GM21619 (cell line): Measurements from ENCODE around the gene CASKIN2.
"Not testable (repeated sequence)": the region's sequence is repeated elsewhere in the genome, so short reads cannot be mapped to it uniquely, and the experiment has no call there.

Source experiments
- ATAC-seq: cut with Tn5 transposase; IDR thresholded peaks from one replicate; pipeline ENCODE4 v1.9.1; 2021; ENCODE audit not compliant: unreplicated experiment

CASKIN2 gene

DNA sequence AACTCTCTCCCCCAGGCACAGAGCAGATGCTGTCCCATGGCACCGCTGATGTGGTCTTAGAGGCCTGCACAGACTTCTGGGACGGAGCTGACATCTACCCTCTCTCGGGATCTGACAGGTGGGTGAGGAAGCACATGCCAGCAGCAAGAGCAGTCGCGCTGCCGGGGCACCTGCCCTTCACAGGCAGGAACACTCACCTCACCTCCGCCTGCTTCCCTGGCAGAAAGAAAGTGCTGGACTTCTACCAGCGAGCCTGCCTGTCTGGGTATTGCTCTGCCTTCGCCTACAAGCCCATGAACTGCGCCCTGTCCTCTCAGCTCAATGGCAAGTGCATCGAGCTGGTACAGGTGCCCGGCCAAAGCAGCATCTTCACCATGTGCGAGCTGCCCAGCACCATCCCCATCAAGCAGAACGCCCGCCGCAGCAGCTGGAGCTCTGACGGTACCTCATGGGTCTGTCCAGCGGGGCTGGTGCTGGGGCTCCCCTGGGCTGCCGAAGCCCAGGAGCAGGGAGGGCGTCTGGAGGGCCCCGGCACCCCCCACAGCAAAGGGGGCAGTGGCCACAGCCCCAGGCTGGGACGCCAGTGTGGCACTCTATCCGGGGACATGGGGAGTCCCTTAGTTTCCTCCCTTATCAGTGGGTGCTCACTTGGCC lies 21.7 kb downstream of the CASKIN2 start:
- no peak for ATAC-seq

DNA sequence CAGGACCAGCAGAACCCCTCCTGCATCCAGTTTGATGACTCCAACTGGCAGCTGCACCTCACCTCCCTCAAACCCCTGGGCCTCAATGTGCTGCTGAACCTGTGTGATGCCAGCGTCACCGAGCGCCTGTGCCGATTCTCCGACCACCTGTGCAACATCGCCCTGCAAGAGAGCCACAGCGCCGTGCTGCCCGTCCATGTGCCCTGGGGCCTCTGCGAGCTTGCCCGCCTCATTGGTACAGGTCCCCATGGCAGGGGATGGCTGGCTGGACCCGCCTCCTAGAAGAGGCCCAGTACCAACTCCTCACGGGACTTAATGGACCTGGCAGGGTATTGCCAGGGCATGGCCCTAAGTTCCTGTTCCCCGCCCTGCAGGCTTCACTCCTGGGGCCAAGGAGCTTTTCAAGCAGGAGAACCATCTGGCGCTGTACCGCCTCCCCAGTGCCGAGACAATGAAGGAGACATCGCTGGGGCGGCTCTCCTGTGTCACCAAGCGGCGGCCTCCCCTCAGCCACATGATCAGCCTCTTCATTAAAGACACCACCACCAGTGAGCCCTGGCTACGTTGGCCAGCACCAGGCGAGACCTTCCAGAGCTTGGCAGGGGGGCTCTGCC lies 22.7 kb downstream of the CASKIN2 start:
- no peak for ATAC-seq

DNA sequence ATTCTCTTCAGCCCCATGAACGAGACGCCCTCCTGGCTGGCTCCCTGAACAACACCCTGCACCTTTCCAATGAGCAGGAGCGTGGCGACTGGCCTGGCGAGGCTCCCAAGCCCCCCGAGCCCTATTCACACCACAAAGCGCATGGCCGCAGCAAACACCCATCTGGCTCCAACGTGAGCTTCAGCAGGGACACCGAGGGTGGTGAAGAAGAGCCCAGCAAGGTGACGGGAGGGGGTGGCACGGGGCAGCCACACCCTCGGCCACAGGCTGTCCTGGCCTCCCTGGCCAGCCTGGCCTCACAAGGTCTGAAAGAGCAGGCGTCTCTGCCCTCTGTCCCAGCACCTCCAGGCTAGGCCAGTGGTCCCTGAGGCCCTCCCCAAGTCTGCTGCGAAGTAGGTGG lies 23.7 kb downstream of the CASKIN2 start:
- no peak for ATAC-seq

DNA sequence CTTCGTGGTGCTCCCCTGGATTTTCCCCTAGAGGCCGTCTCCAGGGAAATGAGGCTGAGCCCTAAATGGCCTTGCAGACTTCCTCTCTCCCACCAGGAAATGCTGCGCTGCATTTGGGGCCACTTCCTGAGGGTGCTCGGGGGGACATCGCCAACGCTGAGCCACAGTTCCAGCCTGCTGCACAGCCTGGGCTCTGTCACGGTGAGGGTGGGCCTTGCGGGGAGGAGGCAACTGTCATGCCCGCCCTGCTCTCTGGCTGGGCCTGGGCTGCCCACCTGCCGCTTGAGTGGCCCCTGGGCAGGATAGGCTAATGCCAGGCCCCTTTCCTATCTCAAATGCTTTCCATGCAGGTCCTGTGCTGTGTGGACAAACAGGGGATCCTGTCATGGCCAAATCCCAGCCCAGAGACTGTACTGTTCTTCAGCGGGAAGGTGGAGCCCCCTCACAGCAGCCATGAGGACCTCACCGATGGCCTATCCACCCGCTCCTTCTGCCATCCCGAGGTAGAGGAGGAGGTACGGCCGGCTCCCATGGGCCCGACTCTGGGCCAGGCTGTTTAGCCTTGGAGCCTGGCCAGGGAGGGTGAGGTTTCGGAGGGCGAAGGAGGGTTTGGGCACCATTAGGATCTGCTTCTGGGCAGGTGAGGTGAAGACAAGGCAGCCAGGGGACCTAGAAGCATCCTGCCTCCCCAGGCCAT lies 24.2 kb downstream of the CASKIN2 start:
- ATAC-seq: no peak

DNA sequence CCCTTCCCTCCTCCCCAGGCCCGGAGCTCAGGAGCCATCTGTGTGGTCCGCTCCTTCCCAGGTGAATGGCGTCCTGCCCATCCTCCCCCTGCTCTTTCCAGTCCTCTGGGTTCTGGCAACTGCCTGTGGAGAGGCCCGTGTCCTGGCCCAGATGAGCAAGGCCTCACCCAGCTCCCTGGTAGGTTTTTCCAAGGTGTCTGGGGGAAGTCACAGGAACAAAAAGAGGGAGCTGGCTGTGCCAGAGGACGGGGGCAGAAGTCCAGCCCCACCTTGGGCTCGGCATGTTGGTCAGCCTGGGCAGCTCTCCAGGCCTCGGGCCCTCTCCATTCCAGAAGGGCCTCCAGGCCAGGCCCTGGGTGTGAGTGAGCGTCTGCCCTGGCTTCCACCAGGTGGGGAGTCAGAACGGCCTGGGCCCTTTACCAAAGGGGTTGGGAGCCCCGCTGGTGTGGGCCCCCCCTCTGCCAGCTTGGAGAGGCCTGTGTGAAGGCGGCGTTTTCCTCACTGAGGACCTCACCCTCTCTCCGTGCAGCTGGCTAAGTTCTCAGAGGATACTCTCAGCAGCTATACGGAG lies 25.1 kb downstream of the CASKIN2 start:
- no peak for ATAC-seq

DNA sequence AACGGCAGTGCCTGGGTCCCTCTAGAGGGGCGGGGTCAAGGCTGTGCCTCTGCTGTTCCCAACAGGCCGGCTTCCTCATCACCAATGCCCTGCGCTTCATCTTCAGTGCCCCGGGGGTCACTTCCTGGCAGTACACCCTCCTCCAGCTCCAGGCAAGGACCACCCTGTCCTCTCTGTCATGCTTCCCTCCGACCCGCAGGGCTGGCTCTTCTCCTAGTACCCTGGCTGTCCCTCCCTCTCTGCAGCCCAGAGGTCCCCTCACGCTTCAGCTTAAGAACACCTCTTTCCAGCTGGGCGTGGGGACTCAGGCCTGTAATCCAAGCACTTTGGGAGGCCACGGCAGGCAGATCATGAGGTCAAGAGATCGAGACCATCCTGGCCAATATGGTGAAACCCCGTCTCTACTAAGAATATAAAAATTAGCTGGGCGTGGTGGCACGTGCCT lies 25.8 kb downstream of the CASKIN2 start:
- ATAC-seq: no peak

DNA sequence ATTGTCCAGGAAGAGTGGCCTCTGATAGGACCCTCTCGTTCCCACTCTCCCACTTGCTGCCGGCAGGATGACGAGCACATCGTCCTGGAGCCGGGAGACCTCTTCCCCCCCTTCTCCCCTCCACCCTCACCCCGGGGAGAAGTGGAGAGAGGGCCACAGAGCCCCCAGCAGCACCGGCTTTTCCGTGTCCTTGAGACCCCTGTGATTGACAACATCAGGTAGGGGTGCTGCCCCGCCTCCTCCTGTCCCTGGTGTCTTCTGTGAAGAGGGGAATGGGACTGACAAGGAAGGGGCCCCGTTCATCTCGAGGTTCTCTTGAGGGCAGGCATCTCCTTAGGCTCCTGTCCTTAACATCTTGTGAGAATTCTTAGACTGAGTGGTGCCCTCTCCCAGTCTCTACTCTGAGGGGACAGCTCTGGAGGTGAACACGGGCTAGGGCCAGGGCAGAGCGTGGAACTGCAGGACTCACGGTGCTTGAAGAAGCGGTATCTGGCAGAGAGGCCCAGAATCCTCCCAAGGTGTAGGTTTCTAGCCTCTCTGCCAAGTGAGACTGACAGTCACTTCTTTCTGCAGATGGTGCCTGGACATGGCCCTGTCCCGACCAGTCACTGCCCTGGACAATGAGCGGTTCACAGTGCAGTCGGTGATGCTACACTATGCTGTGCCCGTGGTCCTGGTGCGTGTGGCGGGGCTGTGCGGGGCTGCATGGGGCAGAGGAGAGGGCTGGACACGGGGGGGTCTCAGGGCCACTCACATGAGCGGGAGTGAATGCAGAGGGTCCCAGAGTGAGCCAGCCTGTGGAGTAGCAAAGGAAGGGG lies 26.4 kb downstream of the CASKIN2 start:
- ATAC-seq: no peak

DNA sequence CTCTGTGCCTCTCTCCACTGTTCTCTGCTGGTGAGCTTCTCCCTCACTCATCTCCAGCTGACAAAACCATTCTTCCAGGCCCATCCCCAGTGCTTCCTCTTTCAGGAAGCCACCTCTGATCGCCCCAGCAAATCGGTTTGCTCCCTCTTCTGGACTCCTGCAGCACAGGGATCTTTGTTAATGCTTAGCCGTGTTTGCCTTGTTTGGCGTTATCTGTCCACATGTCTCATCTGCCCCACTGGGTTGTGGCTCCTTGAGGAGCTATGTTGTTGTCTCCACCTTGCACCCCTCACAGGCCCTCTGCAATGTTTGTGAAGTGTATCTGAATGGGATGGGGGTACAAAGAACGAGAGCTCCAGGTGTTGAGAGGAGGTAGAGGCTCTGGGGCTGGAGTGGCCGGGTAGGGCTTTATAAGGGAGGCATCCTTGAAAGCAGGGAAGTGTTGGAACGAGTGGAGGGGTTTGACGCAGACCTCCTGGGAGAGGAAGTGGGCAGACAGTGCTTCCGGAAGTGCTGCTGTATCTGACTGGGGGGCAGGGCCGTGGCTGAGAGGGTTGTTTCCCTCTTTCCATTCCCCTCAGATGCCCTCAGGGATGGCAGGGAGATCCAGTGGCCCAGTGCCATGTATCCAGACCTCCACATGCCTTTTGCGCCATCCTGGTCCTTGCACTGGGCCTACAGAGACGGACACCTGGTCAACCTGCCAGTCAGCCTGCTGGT lies 27.8 kb downstream of the CASKIN2 start:
- ATAC-seq: no peak

DNA sequence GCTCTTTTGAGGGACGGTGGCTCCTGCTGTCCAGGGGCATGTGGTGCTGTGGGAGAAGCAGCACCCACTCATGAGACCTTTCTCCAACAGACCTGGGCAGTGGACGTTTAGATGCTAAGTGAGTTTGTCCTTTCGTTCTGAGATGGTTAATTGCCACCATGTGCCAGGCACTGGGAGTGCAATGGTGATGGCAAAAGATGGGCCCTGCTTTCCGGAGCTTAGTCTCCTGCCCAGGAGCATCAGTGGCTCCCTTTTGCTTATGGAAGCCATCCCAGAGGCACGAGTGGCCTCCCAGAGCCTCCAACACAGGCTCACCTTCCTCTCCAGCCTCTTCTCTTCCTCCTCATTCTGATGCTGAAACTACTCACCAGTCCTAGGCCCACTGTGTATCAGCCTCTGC lies 28.4 kb downstream of the CASKIN2 start:
- ATAC-seq: no peak

DNA sequence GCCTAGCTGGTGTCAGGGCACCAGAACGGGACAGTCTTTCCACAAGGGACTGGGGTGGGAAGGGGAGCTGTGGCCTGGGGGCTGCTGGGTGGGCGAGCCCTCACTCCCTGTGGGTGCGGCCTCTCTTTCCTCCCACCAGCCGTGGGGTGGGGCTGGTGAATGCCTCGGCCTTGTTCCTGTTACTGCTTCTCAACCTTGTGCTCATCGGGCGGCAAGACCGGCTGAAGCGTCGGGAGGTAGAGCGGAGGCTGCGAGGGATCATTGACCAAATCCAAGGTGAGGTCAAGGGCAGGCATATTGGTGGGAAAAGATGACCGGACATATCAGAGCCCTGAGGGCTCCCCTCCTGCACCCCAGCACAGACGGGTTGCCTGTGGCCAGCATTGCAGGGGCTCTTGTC lies 29.2 kb downstream of the CASKIN2 start:
- no peak for ATAC-seq

DNA sequence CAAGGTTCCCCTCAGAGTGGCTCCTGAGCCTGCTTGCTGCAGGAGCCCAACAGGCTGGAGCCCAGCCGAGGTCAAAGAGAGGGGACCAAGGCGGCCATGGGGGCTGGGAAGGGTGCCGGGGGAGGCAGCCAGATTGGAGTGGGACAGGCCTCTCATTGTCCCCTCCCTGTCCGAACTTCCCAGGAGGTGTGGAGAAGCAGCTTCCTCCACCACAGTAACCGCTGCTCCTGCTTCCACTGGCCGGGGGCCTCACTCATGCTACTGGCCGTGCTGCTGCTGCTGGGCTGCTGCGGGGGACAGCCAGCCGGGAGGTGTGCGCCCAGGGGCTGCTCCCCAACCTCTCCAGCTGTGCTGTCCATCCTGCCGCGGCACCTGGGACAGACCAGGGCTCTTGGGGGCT lies 29.6 kb downstream of the CASKIN2 start:
- no peak for ATAC-seq

DNA sequence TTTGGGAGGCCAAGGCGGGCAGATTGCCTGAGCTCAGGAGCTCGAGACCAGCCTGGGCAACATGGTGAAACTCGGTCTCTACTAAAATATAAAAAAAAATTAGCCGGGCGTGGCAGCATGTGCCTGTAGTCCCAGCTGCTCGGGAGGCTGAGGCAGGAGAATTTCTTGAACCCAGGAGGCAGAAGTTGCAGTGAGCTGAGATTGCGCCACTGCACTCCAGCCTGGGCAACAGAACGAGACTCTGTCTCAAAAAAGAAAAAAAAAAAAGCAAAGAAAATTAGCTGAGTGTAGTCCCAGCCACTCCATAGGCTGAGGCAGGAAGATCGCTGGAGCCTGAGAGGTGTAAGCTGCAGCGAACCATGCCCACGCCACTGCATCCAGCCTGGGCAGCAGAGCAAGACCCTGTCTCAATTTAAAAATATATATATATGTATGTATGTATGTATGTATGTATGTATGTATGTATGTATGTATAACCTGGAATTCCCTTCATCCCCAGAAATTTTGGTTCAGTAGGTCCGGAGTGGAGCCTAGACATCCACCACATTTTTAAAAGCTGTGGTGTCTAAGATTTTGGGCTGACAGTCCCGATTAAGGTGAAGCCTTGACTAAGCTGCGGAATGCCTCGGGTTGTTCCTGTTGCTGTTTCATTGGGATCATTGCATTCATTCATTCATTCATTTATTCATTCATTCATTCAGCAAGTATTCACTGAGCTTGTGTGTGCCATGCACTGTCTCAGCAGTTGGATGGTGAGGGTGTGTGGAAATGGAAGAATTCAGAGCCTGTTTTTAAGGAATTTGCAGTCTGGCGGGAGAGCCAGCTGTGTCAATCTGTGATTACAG lies 33.0 kb downstream of the CASKIN2 start:
- ATAC-seq: no peak

DNA sequence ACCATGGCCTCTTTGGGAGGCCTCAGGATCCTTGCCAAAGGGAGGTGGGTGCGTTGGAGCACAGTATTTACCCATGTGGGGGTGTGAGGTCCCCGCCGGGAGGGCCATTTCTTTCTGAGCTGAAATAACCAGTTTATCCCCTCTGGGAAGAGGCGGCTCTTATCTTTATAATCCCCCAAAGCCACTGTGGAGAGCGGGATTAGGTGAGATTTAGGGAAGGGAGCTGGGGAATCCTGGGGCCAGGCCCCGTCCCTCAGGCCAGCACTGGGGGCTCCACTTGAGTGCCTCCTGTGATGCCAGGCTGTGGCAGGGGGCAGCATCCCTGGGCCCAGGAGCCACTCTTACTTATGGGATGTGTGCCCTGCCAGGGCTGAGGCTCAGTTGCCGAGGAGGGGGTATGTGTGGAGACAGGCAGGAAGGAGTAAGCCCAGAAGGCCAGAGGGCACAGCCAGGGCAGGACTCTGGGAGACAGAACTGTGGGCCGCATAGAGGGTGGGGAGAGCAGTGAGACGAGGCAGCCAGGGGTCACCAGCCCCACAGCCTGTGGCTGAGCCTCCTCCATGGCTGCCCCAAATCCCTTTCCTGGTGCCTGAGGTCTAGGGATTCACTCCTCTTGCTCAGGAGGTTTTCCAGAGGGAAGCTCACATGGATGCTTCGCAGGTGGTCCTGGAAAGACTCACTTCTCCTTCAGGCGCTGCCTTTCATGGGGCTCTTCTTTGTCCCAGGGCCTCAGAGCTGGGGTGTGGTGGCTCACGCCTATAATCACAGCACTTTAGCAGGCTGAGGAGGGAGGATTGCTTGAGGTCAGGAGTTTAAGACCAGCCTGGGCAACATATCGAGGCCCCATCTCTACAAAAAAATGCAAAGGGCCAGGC lies 33.9 kb downstream of the CASKIN2 start:
- no peak for ATAC-seq

DNA sequence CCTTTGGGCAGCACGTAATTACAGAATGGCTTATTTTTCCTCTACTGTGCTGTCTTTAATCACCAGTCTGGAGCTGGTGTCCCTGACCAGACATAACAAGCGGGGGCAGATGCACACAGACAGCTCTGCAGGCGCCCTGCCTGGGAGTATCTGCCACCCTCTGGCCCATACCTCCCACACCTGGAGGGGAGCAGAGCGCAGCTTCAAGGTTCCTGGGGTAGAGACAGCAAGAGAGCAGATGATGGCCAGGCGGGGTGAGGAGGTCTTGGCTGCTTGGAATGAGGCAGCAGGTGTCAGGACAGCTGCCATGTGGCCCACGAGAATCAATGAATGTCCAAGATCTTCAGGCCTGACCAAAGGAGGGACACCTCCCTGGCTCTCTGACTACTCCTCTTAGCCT lies 35.1 kb downstream of the CASKIN2 start:
- no peak for ATAC-seq

DNA sequence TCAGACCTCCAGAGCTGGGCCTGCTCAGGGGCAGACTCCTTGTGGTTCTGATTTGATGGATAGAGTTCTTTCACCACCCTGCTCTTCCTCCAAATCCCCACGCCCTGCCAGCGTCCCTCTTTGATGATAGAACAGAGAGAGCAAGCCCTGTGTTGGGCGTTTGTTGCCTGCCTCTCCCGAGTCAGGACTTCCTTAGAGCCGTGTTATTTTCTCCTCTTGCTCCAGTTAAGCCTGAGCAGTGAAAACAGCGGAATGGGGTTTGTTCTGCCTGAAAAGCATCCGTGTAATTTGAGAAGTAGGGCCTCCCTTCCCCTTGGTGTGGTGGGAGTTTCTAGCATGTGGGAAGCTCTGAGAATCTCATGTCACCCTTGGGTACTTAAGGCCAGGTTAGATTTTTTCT lies 36.8 kb downstream of the CASKIN2 start:
- no peak for ATAC-seq

DNA sequence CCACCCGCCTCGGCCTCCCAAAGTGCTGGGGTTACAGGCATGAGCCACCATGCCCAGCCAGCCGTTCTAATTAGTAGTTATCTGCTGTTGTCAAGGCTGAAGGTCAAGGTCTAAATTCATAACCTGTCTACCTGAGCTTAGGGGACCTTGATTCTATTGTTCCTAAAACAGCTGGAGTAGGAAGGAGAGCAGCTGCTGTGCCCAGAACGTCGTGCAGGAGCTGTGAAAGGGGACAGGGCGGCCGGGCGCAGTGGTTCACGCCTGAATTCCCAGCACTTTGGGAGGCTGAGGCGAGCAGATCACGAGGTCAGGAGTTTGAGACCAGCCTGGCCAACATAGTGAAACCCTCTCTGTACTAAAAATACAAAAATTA lies 37.9 kb downstream of the CASKIN2 start:
- ATAC-seq: not testable (repeated sequence)

DNA sequence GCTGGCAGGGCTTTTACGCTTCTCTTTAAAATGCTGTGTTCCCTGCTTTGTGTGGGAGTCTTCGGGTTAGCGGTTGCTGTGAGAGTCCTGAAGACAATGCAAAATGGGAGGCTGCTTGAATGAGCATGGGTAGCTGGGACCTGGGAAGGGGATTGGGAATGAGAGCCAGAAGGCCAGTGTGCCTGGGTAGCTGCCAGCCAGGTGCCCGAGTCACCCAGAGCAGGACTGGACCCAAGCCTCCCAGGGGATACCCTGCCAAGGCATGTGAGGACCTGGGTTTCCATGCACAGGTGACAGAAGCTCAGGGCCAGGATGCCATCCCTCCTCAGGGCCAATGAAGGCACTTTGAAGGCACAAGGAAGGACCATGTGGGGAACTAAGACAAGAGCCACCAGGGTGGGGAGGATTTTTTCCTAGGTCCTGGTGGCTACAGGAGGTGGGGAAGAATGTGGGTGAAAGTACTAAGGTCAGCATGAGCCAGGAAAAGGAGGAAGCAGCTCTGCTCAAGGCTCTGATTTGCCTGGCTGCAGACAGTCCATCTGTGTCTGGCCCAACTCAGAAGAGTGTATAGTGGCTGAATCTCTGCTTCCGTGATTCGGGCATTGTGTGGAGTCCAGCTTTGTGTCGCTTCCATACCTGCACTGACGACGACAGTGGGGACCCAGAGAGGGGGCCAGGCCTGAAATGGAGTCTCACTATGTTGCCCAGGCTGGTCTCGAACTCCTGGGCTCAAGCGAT lies 38.4 kb downstream of the CASKIN2 start:
- no peak for ATAC-seq

DNA sequence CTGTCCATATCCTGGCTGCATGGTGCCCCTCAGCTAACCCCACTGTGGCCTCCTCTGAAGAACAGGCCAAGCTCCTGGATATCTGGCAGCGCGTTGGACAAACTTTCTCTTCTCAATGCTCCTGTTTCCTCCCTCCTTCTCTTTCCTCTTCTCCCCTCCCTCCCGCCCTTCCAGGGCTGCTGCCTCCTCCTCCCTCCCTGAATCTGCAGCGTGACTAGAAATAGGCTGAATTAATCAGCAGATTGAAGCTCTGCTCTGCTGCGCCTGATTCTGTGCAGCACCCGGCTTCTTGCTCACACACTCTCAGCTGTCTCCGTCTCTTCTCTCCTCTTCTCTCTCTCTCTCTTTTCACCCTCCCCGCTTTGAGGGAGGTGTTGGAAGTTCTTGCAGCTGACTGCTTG lies 39.1 kb downstream of the CASKIN2 start:
- no peak for ATAC-seq
